GM12878 (cell line): ENCODE data around the gene RNF149. TPM values are rescaled to one million over a fixed set of nuclear protein-coding genes. Genes with fewer than 3 reads are reported as not detected.

Source experiments
- BCL11A ChIP-seq: IDR thresholded peaks from 2 replicates; pipeline ENCODE4 v1.6.1; 2011; ENCODE audit warnings: low read depth, low read length
- BRCA1 ChIP-seq: IDR thresholded peaks from 2 replicates; pipeline ENCODE4 v1.6.1; 2011; ENCODE audit warnings: low read depth, low read length, improper control_type of control experiment
- CBFB ChIP-seq: IDR thresholded peaks from 2 replicates; pipeline ENCODE4 v1.6.1; 2016; ENCODE audit warnings: antibody characterized with exemption, low read depth
- EP300 ChIP-seq, 2 experiments: fragments of 150-350 bp in 1 of 2; IDR thresholded peaks; 2 replicates each; pipeline ENCODE4 v1.6.1; 2011 to 2012; ENCODE audit warnings: low read depth in 2 of 2, low read length in 2 of 2, borderline replicate concordance in 1 of 2, improper control_type of control experiment in 1 of 2, inconsistent platforms in 1 of 2; ENCODE audit not compliant: control insufficient read depth in 1 of 2
- EZH2 ChIP-seq: IDR thresholded peaks from 2 replicates; pipeline ENCODE4 v1.6.1; 2012; ENCODE audit warnings: low read depth, mild to moderate bottlenecking, control low read depth, inconsistent platforms, low read length, borderline replicate concordance; ENCODE audit not compliant: control insufficient read depth
- FOXK2 ChIP-seq: fragments of 450-650 bp; IDR thresholded peaks from 2 replicates; pipeline ENCODE4 v1.6.1; 2017; ENCODE audit warnings: mild to moderate bottlenecking, moderate library complexity
- FOXM1 ChIP-seq: IDR thresholded peaks from 2 replicates; pipeline ENCODE4 v1.6.1; 2012; ENCODE audit warnings: low read depth, mild to moderate bottlenecking, inconsistent platforms, low read length, moderate library complexity
- KAT2A ChIP-seq: conservative IDR thresholded peaks from 2 replicates; pipeline ENCODE4 v1.6.1; 2011; ENCODE audit warnings: low read depth, low read length; ENCODE audit not compliant: control insufficient read depth
- MTA2 ChIP-seq: fragments of 450-650 bp; IDR thresholded peaks from 2 replicates; pipeline ENCODE4 v1.6.1; 2016; ENCODE audit warnings: low read depth, mild to moderate bottlenecking, moderate library complexity
- NBN ChIP-seq: fragments of 450-650 bp; IDR thresholded peaks from 2 replicates; pipeline ENCODE4 v1.6.1; 2016
- NKRF ChIP-seq: fragments of 450-650 bp; conservative IDR thresholded peaks from 2 replicates; pipeline ENCODE4 v1.6.1; 2017; ENCODE audit warnings: mild to moderate bottlenecking, moderate library complexity
- PRDM15 ChIP-seq: fragments of 450-650 bp; formaldehyde crosslinking; IDR thresholded peaks from 2 replicates; pipeline ENCODE4 v1.4.0; 2020; ENCODE audit warnings: mild to moderate bottlenecking, moderate library complexity
- RAD51 ChIP-seq: fragments of 450-650 bp; IDR thresholded peaks from 2 replicates; pipeline ENCODE4 v1.6.1; 2016; ENCODE audit warnings: moderate library complexity, mild to moderate bottlenecking, inconsistent platforms
- RCOR1 ChIP-seq: conservative IDR thresholded peaks from 2 replicates; pipeline ENCODE4 v1.6.1; 2012; ENCODE audit warnings: low read depth, low read length, improper control_type of control experiment
- RUNX3 ChIP-seq: IDR thresholded peaks from 2 replicates; pipeline ENCODE4 v1.6.1; 2012; ENCODE audit warnings: low read length, inconsistent platforms
- SMARCA5 ChIP-seq: fragments of 450-650 bp; IDR thresholded peaks from 2 replicates; pipeline ENCODE4 v1.6.1; 2017; ENCODE audit warnings: mild to moderate bottlenecking
- SREBF1 ChIP-seq: IDR thresholded peaks from 2 replicates; pipeline ENCODE4 v1.6.1; 2012; ENCODE audit warnings: mild to moderate bottlenecking, low read length
- USF1 ChIP-seq: IDR thresholded peaks from 2 replicates; pipeline ENCODE4 v1.6.1; 2011; ENCODE audit warnings: borderline replicate concordance, low read depth, mild to moderate bottlenecking, moderate library complexity, mixed read lengths, low read length; ENCODE audit not compliant: insufficient read depth; ENCODE audit errors: extremely low read length
- ZNF687 ChIP-seq: fragments of 450-650 bp; IDR thresholded peaks from 2 replicates; pipeline ENCODE4 v1.6.1; 2017; ENCODE audit warnings: mild to moderate bottlenecking, moderate library complexity
- ZSCAN29 ChIP-seq: fragments of 450-650 bp; IDR thresholded peaks from 2 replicates; pipeline ENCODE4 v1.6.1; 2017; ENCODE audit warnings: mild to moderate bottlenecking, moderate library complexity
- polyA plus RNA-seq, 11 experiments: library from polyadenylated mRNA; depleted of rRNA in 4 of 11; unstranded in 6 of 11; stranded (reverse) in 5 of 11; fragments of >200 nt; fragmentation: Nextera tagmentation in 4 of 11; fragmentation: Illumina TruSeq in 1 of 11; extraction: Ambion mirVana in 4 of 11; extraction: Trizol in 1 of 11; gene quantifications; 1 replicate in 1 of 11; 2 replicates in 10 of 11; pipeline versions ENCODE4 v1.2.1 to v1.2.3, GENCODE V29; 2011 to 2016; ENCODE audit warnings: inconsistent platforms in 2 of 11, missing spikeins in 2 of 11, low read depth in 1 of 11
- total RNA-seq, 4 experiments: library from RNA; depleted of rRNA in 3 of 4; stranded (reverse); fragments of >200 nt in 3 of 4; fragmentation: Illumina TruSeq in 1 of 4; extraction: Trizol in 1 of 4; gene quantifications; 2 replicates each; pipeline versions ENCODE4 v1.2.1 to v1.2.3, GENCODE V29; 2013 to 2021

RNF149 gene
- total and polyA plus RNA-seq, 10 of the 15 experiments (the other 5 are each of a cell fraction or from before 2014, with no cell fraction given), result 5.2 to 38.4 (median 16.3) TPM

GRCh38 chr2:101253013-101253702, 55.3 kb downstream of the RNF149 start (continued):
- TF ChIP-seq ZNF687, result 0 out of 2 replicates have a peak, but pooled peaks have one; percentile 56
- TF ChIP-seq EZH2, result no peak
- TF ChIP-seq RUNX3, result 0 out of 2 replicates have a peak, but pooled peaks have one; percentile 15
- no peak for TF ChIP-seq MTA2
- TF ChIP-seq CBFB, result no peak
- no peak for TF ChIP-seq RCOR1
- TF ChIP-seq FOXM1, result no peak
- no peak for TF ChIP-seq SREBF1
- TF ChIP-seq RAD51, result no peak
- no peak for TF ChIP-seq BRCA1
- TF ChIP-seq SMARCA5, result 0 out of 2 replicates have a peak, but pooled peaks have one; percentile 58
- peak; percentile 87 for TF ChIP-seq NKRF
- TF ChIP-seq PRDM15 (CRISPR knock-in tag), result no peak
- TF ChIP-seq BCL11A, result no peak
- no peak for TF ChIP-seq USF1
- TF ChIP-seq KAT2A, result no peak
- peak; percentile 12; the same call in 1 of the 2 replicates for TF ChIP-seq NBN
- no peak for TF ChIP-seq ZSCAN29
- no peak for TF ChIP-seq FOXK2
- no peak for TF ChIP-seq EP300 (IDR thresholded peaks at IDR 0.05; ENCODE audit: borderline replicate concordance in 1 of 2, control insufficient read depth in 1 of 2, low read depth in 2 of 2, low read length in 2 of 2)
